GM12878 (cell line): Measurements from ENCODE around the gene HPGD. TPM values are rescaled to one million over a fixed set of nuclear protein-coding genes. Genes with fewer than 3 reads are reported as not detected.

Experiments
- ATAC-seq: fragments of 200-7000 bp; cut with Tn5 transposase; 3 replicates; pipeline ENCODE4 v1.9.1; 2020; ENCODE audit warnings: mild to moderate bottlenecking, moderate library complexity
- BruUV-seq: library from RNA; stranded (reverse); fragments of 400-500 nt; replicated peaks from 2 replicates; lab custom pipeline; 2021; lab: Mats Ljungman, UMichigan
- CTCF ChIA-PET: fragments of 300-600 bp; sonication (Branson Sonifier 250); formaldehyde crosslinking; extraction: SDS; loops from one replicate; lab custom pipeline; 2021; ENCODE audit warnings: inconsistent platforms; lab: Yijun Ruan, JAX
- POLR2A ChIA-PET: fragments of 350-600 bp; formaldehyde crosslinking; extraction: SDS; loops from one replicate; lab custom pipeline; 2021; ENCODE audit warnings: inconsistent platforms; lab: Charles Lee
- RAD21 ChIA-PET: fragments of 300-600 bp; sonication (Branson Sonifier 250); formaldehyde crosslinking; loops from one replicate; lab custom pipeline; 2023; ENCODE audit warnings: antibody characterized with exemption; ENCODE audit not compliant: unreplicated experiment; lab: Charles Lee
- SMC1A ChIA-PET: fragments of 300-600 bp; sonication (Branson Sonifier 250); formaldehyde crosslinking; loops from one replicate; lab custom pipeline; 2023; ENCODE audit not compliant: unreplicated experiment, uncharacterized antibody; lab: Charles Lee
- DNase-seq: peaks from one replicate; pipeline ENCODE4 v3.0.0-alpha.2; 2011; ENCODE audit warnings: low read depth, low spot score
- FAIRE-seq: peaks from 3 replicates; lab custom pipeline; 2011; peaks lifted over from hg19 to GRCh38; lab: Jason Lieb, UNC
- H2AFZ ChIP-seq: 2 replicates; pipeline ENCODE4 v1.6.0; 2011; ENCODE audit warnings: low read depth, low read length, control low read depth; ENCODE audit not compliant: control insufficient read depth
- H3K27ac ChIP-seq: 2 replicates; pipeline ENCODE4 v1.5.1; 2011; ENCODE audit warnings: control low read depth; ENCODE audit not compliant: control insufficient read depth, insufficient read depth
- H3K27me3 ChIP-seq, 2 experiments: replicated peaks in 1 of 2; 2 replicates each; pipeline versions ENCODE4 v1.6.0 to v1.6.1; 2011; ENCODE audit warnings: low read length in 1 of 2; ENCODE audit not compliant: control insufficient read depth in 2 of 2, insufficient read depth in 2 of 2
- H3K36me3 ChIP-seq, 2 experiments: 2 replicates each; pipeline ENCODE4 v1.5.1; 2011; ENCODE audit warnings: low read length in 1 of 2; ENCODE audit not compliant: control insufficient read depth in 2 of 2, insufficient read depth in 2 of 2
- H3K4me1 ChIP-seq: 2 replicates; pipeline ENCODE4 v1.6.1; 2011; ENCODE audit warnings: mild to moderate bottlenecking, low read length, moderate library complexity, mixed read lengths; ENCODE audit not compliant: control insufficient read depth, insufficient read depth
- H3K4me2 ChIP-seq: 2 replicates; pipeline ENCODE4 v1.6.0; 2011; ENCODE audit warnings: control low read depth; ENCODE audit not compliant: control insufficient read depth, insufficient read depth
- H3K4me3 ChIP-seq: fragments of 200-600 bp; sonication (generic); 2 replicates; pipeline ENCODE4 v1.5.1; 2016
- H3K79me2 ChIP-seq: 2 replicates; pipeline ENCODE4 v1.6.0; 2011; ENCODE audit warnings: low read length; ENCODE audit not compliant: control insufficient read depth, insufficient read depth
- H3K9ac ChIP-seq: 2 replicates; pipeline ENCODE4 v1.8.0; 2011; ENCODE audit warnings: low read length, control low read depth, mixed read lengths; ENCODE audit not compliant: control insufficient read depth, insufficient read depth
- H3K9me3 ChIP-seq: replicated peaks from 3 replicates; pipeline ENCODE4 v1.5.1; 2011; ENCODE audit warnings: mild to moderate bottlenecking, low read length; ENCODE audit not compliant: control insufficient read depth, insufficient read depth
- H4K20me1 ChIP-seq: 2 replicates; pipeline ENCODE4 v1.6.0; 2011; ENCODE audit not compliant: control insufficient read depth, insufficient read depth
- CBFB ChIP-seq: IDR thresholded peaks from 2 replicates; pipeline ENCODE4 v1.6.1; 2016; ENCODE audit warnings: antibody characterized with exemption, low read depth
- CREM ChIP-seq: IDR thresholded peaks from 2 replicates; pipeline ENCODE4 v1.6.1; 2014; ENCODE audit warnings: antibody characterized with exemption, low read depth
- CTCF ChIP-seq, 3 experiments: IDR thresholded peaks in 2 of 3; conservative IDR thresholded peaks in 1 of 3; 2 replicates each; pipeline ENCODE4 v1.5.1; 2011; ENCODE audit warnings: low read depth in 3 of 3, low read length in 3 of 3, mild to moderate bottlenecking in 3 of 3, control low read depth in 2 of 3, moderate library complexity in 2 of 3, inconsistent platforms in 1 of 3, mixed read lengths in 1 of 3; ENCODE audit not compliant: control insufficient read depth in 2 of 3, insufficient read depth in 1 of 3; ENCODE audit errors: extremely low read depth in 1 of 3
- E2F4 ChIP-seq: IDR thresholded peaks from 2 replicates; pipeline ENCODE4 v1.6.1; 2012; ENCODE audit warnings: low read depth, low read length, improper control_type of control experiment
- IRF4 ChIP-seq: IDR thresholded peaks from 2 replicates; pipeline ENCODE4 v1.6.1; 2011; ENCODE audit warnings: low read depth, low read length
- JUND ChIP-seq: IDR thresholded peaks from 2 replicates; pipeline ENCODE4 v1.6.1; 2012; ENCODE audit warnings: low read depth, mild to moderate bottlenecking, low read length, improper control_type of control experiment, moderate library complexity
- MTA2 ChIP-seq: fragments of 450-650 bp; IDR thresholded peaks from 2 replicates; pipeline ENCODE4 v1.6.1; 2016; ENCODE audit warnings: low read depth, mild to moderate bottlenecking, moderate library complexity
- POLR2A ChIP-seq: IDR thresholded peaks from 2 replicates; pipeline ENCODE4 v1.6.1; 2011; ENCODE audit warnings: low read depth, mild to moderate bottlenecking, low read length
- SMC3 ChIP-seq: IDR thresholded peaks from 2 replicates; pipeline ENCODE4 v1.6.1; 2011; ENCODE audit warnings: low read length, improper control_type of control experiment, borderline replicate concordance
- SP1 ChIP-seq: IDR thresholded peaks from one replicate; pipeline ENCODE4 v1.6.1; 2011; ENCODE audit warnings: low read depth, low read length
- TAF1 ChIP-seq: IDR thresholded peaks from 2 replicates; pipeline ENCODE4 v1.6.1; 2011; ENCODE audit warnings: mild to moderate bottlenecking, low read depth, low read length, borderline replicate concordance
- TCF3 ChIP-seq: IDR thresholded peaks from 2 replicates; pipeline ENCODE4 v1.6.1; 2012; ENCODE audit warnings: low read depth, mild to moderate bottlenecking, low read length, borderline replicate concordance; ENCODE audit not compliant: insufficient read depth
- USF2 ChIP-seq: IDR thresholded peaks from 2 replicates; pipeline ENCODE4 v1.6.1; 2011; ENCODE audit warnings: low read depth, low read length, improper control_type of control experiment, borderline replicate concordance
- YBX1 ChIP-seq: fragments of 450-650 bp; IDR thresholded peaks from 2 replicates; pipeline ENCODE4 v1.6.1; 2016; ENCODE audit warnings: antibody characterized with exemption
- ZBED1 ChIP-seq: IDR thresholded peaks from 2 replicates; pipeline ENCODE4 v1.6.1; 2016; ENCODE audit warnings: borderline replicate concordance
- WGBS: methylation state at CpG from one replicate; pipeline ENCODE4 v1.1.6; 2016; ENCODE audit warnings: low lambda C conversion rate; ENCODE audit not compliant: insufficient replicate concordance, insufficient coverage; ENCODE audit errors: missing lambda C conversion rate; 5-methylcytosine and 5-hydroxymethylcytosine counted together
- in situ Hi-C: fragments of 300-500 bp; cut with MboI; formaldehyde crosslinking; loops from 9 replicates; pipeline ENCODE4 v1.14.3; 2018; ENCODE audit warnings: mixed read lengths
- intact Hi-C: fragments of 100-400 bp; cut with micrococcal nuclease; formaldehyde crosslinking; loops from one replicate; pipeline ENCODE4 v1.14.2; 2022; ENCODE audit not compliant: unreplicated experiment
- polyA plus RNA-seq, 11 experiments: library from polyadenylated mRNA; depleted of rRNA in 4 of 11; unstranded in 6 of 11; stranded (reverse) in 5 of 11; fragments of >200 nt; fragmentation: Nextera tagmentation in 4 of 11; fragmentation: Illumina TruSeq in 1 of 11; extraction: Ambion mirVana in 4 of 11; extraction: Trizol in 1 of 11; gene quantifications; 1 replicate in 1 of 11; 2 replicates in 10 of 11; pipeline versions ENCODE4 v1.2.1 to v1.2.3, GENCODE V29; 2011 to 2016; ENCODE audit warnings: inconsistent platforms in 2 of 11, missing spikeins in 2 of 11, low read depth in 1 of 11
- total RNA-seq, 4 experiments: library from RNA; depleted of rRNA in 3 of 4; stranded (reverse); fragments of >200 nt in 3 of 4; fragmentation: Illumina TruSeq in 1 of 4; extraction: Trizol in 1 of 4; gene quantifications; 2 replicates each; pipeline versions ENCODE4 v1.2.1 to v1.2.3, GENCODE V29; 2013 to 2021

The HPGD gene
- total and polyA plus RNA-seq, 10 of the 15 experiments (the other 5 are each of a cell fraction or from before 2014, with no cell fraction given) = 0.07 to 0.41 (median 0.24) TPM; not detected in 7

GRCh38 chr4:174450786-174451125 lies 71.5 kb downstream of the HPGD start:
- no peaks in the 10 kb centered on the region for H3K4me1 ChIP-seq
- no peak overlapping the region for H3K4me2 ChIP-seq
- no peaks in the 10 kb centered on the region for H3K79me2 ChIP-seq
- H3K36me3 ChIP-seq = no peaks in the 10 kb centered on the region
- no TSS peak for BruUV-seq
- no peaks in the 10 kb centered on the region for H3K27me3 ChIP-seq
- CTCF ChIA-PET = no interaction called here
- POLR2A ChIA-PET = no interaction called here
- RAD21 ChIA-PET = no interaction called here
- H3K27ac ChIP-seq = no peak overlapping the region
- H3K4me3 ChIP-seq = no peak overlapping the region
- no peaks in the 10 kb centered on the region for H3K9me3 ChIP-seq
- SMC1A ChIA-PET = interaction anchor here (0.6 kb wide), 1 partner anchor 29 kb away, joined by 3 read pairs; no protein-coding TSS in a partner anchor
- no peak for FAIRE-seq
- in situ Hi-C loops = no loop called here
- intact Hi-C loops = no loop called here
- no peak overlapping the region for H3K9ac ChIP-seq
- 0% methylated on average over 3 of the region's 3 CpGs for WGBS
- H4K20me1 ChIP-seq = no peaks in the 10 kb centered on the region
- no peak for DNase-seq
- no peak overlapping the region for H2AFZ ChIP-seq
- no peak for TF ChIP-seq JUND
- no peak for TF ChIP-seq CREM
- no peak for TF ChIP-seq TCF3
- no peak for TF ChIP-seq CBFB
- ATAC-seq = no peak

DNA sequence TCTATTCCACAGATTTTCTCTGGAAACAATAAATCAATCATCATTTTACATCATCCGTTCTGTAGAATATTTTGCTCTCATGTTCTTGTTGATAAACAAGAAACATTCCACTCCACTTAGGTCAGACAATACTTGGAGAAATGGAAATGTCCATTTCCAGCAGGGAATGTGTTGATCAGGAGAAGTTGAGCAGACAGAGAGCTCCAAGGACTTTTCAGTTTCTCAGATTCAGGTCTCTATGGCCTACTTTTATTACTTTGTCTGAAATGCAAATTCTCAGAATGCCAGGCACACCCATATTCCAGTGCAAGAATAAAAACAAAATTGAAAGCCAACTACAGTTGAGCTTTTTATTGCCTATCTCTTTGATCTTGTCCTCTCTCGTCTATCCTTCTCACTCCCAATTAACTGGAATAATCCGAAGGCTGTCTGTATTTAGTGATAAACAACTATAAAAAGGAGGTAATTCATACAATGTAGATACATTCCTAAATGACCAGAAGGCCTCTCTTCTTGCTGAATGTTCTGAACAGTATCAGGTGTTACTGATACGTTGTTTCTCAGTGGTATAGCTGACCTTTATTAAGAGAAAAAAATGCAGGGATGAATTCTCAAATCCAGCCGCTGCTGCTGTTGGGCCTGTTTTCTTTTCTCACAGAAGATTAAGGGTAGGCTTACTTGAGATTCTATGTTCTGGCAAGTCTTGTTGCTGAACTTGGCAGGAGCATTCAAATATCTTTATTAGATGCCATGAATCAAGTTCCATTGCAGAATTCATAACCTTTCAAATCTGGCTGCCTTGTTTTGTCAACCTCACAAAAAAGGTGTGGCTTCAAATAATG lies 72.1 kb downstream of the HPGD start:
- Histone ChIP-seq H3K36me3 (no peaks in the 10 kb centered on the region), H3K79me2 (no peaks in the 10 kb centered on the region), H4K20me1 (no peaks in the 10 kb centered on the region), H3K4me2 (no peak overlapping the region), H3K9ac (no peak overlapping the region), H3K4me1 (no peaks in the 10 kb centered on the region), H2AFZ (no peak overlapping the region), H3K27ac (no peak overlapping the region), H3K9me3 (no peaks in the 10 kb centered on the region), H3K4me3 (no peak overlapping the region), H3K27me3 (no peaks in the 10 kb centered on the region)
- CTCF ChIA-PET = no interaction called here
- intact Hi-C loops (no loop called here), in situ Hi-C loops (no loop called here)
- 35% methylated on average over 5 of the region's 5 CpGs for WGBS
- POLR2A ChIA-PET = no interaction called here
- SMC1A ChIA-PET = interaction anchor here (0.6 kb wide), 1 partner anchor 28 kb away, joined by 3 read pairs; no protein-coding TSS in a partner anchor
- DNase-seq (no peak), FAIRE-seq (no peak), ATAC-seq (no peak)
- BruUV-seq = no TSS peak
- RAD21 ChIA-PET = no interaction called here
- TF ChIP-seq TAF1 = no peak
- no peak for TF ChIP-seq ZBED1
- no peak for TF ChIP-seq USF2
- TF ChIP-seq SMC3 = no peak
- TF ChIP-seq E2F4 = no peak
- TF ChIP-seq SP1 = no peak
- TF ChIP-seq MTA2 = no peak
- no peak for TF ChIP-seq IRF4
- TF ChIP-seq POLR2A = no peak
- no peak for TF ChIP-seq YBX1
- TF ChIP-seq CTCF (IDR thresholded peaks at IDR 0.05 in 2 of 3, conservative IDR thresholded peaks at IDR 0.05 in 1 of 3; ENCODE audit: control insufficient read depth in 2 of 3, extremely low read depth in 1 of 3, insufficient read depth in 1 of 3, low read depth in 3 of 3, low read length in 3 of 3) = no peak
